Activated CD4-positive, alpha-beta T cell treated with anti-CD3 and anti-CD28 coated beads, Interleukin-10, Interleukin-2, amounts not matched to agents 100 ng/mL and 50 ng/mL, durations not matched to agents 16 hours and 8 hours (primary cell): ENCODE data around the gene C22orf23.

Experiments used
- DNase-seq: peaks from one replicate; pipeline ENCODE4 v3.0.0-alpha.2; 2020

The C22orf23 gene

DNA sequence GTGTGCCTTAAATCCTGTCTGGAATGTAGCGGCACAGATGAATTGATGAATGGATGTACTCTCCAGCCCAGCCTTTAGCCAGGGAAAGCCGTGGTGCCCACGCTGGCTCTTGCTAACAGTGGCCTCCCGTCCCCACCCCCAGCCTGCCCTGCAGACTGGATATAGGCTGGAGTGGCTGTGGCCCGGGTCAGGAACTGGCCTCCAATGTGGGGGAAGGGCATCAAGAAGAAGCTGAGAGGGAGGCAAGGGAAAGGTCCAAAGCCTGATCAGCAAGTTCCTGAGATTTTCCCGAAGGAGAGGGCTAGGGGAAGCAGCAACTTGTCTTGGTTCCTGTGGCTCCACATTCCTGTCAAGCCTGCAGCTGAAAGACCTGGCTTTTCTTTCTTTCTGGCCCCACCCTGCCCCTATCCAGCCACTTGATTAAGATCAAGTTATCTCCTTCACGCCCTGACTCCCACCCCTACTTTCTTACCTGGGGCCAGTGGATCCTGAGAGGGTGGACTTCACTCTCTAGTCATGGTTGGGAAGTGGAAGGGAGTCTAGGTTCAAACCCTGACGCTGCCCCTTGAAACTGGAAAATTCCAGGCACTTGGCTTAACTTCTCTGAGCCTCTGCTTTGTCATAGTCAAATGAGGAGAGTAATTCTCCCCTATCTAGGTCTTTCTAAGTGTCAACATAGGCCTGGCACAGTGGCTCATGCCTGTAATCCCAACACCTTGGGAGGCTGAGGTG, 58.3 kb downstream of the C22orf23 start:
- DNase-seq, result no peak

DNA sequence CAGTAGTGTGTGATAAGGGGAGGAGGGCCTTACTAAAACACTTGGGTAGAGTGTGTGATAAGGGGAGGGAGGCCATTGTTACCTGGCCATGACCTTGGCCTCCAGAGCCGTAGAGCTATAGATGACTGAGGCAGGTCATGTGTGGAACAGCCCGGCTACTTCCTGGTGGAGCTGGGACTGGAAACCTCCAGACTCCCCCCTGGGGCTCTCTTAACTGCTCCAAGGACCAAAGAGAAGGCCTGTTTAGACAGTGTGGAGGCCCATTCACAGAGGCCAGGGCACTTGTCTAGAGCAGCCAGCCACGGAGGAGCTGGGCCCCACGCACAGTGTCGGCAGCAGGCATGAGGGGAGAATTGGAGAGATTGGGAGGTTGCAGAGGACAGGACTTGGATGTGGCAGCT, 59.8 kb downstream of the C22orf23 start:
- DNase-seq, result no peak
